NCI-H128 (cell line): ENCODE measurements around the gene SELENOO.
"Not testable (repeated sequence)": the region's sequence is repeated elsewhere in the genome, so short reads cannot be mapped to it uniquely, and the experiment has no call there.

Experiments used
- DNase-seq: peaks from one replicate; lab custom pipeline; 2025; ENCODE audit not compliant: unreplicated experiment; lab: John Stamatoyannopoulos, UW

The SELENOO gene, protein sequence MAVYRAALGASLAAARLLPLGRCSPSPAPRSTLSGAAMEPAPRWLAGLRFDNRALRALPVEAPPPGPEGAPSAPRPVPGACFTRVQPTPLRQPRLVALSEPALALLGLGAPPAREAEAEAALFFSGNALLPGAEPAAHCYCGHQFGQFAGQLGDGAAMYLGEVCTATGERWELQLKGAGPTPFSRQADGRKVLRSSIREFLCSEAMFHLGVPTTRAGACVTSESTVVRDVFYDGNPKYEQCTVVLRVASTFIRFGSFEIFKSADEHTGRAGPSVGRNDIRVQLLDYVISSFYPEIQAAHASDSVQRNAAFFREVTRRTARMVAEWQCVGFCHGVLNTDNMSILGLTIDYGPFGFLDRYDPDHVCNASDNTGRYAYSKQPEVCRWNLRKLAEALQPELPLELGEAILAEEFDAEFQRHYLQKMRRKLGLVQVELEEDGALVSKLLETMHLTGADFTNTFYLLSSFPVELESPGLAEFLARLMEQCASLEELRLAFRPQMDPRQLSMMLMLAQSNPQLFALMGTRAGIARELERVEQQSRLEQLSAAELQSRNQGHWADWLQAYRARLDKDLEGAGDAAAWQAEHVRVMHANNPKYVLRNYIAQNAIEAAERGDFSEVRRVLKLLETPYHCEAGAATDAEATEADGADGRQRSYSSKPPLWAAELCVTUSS

DNA sequence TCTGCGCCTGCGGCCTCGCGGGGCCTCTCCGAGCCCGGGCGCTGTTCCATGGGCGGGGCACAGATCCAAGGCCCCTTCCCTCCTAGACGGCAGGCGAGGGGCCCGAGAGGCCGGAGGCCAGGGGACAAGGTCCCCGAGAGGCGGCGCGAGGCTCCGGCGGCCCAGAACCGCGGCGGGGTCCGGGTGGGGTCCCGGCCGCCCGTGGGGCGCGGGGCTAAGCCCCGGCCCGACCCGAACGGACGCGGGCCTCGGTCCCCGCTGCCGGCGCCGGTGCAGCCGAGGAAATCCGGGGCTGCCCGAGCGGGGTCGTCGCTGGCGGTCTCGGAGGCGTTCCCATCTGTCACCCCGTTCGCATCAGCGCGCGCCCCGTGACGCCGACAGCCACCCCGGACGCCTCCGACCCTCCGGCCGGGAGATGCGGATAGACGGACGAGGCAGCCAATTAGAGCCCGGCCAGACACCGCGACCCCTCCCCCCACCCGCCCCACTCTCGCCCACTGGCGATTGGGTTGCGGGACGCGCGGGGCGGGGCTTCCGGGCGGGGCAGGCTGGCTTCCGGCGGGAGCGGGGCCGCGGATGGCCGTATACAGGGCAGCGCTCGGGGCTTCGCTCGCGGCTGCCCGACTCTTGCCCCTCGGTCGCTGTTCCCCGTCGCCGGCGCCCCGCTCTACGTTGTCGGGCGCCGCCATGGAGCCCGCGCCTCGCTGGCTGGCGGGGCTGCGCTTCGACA, at the start of gene SELENOO:
Gene SELENOO, plus strand, starts transcription at position 551 of the 730 bp plus-strand sequence. Its CDS starts 26 bp downstream, at position 577.
- peak; percentile 52 for DNase-seq

DNA sequence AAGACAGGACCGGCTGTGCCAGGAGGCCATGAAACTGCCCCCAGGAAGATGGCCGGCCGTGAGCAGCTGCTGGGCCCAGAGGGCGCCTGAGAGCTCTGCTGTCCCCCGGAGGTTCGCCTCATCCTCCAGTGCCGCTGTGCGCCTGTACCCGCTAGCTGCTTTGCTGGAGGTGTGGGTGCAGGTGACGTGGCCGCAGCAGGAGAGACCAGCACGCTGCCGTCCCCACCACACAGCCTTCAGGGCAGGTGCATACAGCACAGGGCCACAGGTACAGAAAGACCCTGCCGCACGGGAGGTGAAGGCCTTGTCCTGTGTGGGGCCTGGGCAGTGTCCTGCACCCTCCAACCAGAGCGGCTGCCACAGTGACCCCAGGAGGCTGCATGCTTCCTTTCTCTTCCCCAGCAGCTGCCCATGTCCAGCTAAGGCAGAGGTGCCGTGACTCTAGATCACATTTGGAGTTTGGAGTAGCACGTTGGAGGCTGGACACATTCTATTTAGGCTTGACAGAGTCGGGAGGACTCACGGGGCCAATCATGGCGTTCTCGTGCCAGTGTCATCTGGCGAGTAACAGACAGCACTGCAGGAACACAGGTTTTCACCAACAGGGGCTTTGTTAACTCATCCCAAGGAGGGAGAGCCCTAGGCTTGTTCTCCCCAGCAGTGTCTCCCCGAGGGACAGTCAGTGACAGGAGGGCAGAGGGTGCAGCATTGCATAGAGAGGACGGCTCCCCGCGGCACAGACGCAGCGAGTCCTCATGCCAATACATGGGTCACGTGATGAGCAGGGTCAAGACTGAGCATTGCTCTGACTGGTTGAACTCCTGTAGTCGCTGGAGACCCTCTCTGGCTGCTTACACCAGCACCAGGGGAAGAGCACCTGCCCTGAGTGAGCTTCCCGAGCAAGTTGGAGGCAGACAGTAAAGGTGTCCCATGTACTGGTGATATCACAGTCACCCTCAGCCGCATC, 49.0 kb upstream of the SELENOO start:
- DNase-seq, result no peak

DNA sequence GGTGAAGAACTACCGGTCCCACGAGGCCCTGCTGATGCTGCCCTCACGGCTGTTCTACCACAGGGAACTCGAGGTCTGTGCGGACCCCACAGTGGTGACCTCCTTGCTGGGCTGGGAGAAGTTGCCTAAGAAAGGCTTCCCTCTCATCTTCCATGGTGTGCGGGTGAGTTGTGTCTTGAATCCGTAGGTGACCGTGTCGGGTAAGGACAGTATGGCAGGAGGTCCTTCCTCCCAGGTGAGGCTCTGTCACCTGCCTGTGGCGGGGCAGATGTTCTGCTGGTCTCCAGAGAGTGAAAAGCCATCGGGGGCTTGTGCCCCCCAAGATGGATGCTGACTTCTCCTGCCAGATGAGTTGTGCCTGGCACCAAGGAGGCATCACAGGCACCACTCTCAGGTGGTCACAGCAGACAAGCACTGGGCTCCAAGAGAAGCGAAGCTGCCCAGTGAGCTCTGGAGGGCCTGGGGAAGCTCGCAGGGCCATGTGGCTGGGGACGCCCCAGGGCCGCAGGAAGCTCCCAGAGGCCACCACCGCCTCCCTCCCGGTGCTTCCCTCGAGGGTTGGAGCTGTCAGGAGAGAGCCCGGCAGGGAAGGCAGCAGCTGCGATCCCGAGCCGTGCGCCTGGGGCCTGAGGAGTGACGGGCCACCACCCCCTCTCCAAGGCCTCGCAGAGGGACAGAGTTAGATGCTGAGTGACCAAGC, 47.6 kb upstream of the SELENOO start:
- DNase-seq, result no peak

DNA sequence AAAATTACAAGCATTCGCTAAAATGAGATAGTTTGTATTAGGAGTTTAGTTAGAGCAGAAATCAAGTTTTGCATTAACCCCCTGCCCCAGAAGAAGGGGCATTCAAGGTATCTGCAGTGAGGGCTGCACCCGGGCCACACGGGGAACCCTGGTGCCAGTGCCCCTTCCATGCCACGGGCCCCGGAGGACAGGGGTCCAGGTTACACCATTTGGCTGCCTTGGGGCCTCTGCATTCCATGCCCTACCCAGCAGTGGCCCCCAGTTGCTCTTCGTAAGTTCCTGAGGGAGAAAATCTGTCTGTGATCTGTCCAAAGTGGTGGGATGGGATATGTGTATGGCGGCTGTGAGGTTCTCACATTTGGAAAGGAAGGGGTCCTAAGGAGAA, 47.1 kb upstream of the SELENOO start:
- DNase-seq, result no peak

DNA sequence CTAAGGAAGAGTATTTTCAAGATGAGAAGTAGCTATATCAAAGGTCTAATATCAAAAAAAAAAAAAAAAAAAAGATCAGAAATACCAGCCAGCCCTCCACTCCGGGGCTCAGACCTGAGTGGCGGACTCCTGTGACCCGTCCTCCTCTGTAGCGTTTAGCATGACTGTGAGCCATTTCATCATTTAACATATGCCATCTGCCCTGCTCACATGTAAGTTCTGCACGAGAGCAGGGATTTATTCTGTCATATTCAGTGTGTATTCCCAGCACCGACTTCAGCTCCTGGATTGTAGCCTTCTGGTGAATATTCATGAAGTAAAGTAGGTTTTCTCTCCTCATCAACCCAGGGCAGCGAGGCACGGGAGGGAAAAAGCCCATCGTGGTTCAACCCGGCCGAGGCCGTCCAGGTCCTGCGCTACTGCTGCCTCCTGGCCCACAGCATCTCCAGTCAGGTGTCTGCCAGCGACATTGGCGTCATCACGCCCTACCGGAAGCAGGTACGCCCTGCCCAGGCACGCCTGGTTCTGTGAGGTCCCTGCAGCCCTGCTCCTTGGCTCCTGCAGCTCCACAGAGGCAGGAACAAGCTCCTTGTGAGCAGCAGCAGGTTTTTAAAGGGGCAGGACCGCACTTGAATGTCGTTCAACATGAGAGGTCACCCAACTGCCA, 43.0 kb upstream of the SELENOO start:
- DNase-seq, result no peak

DNA sequence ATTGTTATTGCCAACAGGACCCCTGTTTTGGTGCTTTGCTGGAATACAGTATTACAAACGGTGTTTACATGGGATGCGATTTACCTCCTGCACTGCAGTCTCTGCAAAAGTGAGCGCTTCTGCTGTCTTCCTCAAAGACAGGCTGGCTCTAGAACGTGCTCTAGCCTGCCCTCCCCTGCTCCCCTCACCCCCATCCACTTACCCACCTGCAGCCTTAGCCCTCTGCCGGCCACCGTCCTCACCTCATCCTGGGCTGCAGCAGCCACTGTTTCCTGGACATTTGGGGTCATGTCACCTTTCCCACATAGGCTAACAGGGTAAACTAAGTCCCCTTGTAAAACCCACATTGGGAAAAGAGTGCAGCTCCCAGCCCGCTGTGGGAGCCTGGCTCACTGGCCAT, 39.9 kb upstream of the SELENOO start:
- DNase-seq, result no peak

DNA sequence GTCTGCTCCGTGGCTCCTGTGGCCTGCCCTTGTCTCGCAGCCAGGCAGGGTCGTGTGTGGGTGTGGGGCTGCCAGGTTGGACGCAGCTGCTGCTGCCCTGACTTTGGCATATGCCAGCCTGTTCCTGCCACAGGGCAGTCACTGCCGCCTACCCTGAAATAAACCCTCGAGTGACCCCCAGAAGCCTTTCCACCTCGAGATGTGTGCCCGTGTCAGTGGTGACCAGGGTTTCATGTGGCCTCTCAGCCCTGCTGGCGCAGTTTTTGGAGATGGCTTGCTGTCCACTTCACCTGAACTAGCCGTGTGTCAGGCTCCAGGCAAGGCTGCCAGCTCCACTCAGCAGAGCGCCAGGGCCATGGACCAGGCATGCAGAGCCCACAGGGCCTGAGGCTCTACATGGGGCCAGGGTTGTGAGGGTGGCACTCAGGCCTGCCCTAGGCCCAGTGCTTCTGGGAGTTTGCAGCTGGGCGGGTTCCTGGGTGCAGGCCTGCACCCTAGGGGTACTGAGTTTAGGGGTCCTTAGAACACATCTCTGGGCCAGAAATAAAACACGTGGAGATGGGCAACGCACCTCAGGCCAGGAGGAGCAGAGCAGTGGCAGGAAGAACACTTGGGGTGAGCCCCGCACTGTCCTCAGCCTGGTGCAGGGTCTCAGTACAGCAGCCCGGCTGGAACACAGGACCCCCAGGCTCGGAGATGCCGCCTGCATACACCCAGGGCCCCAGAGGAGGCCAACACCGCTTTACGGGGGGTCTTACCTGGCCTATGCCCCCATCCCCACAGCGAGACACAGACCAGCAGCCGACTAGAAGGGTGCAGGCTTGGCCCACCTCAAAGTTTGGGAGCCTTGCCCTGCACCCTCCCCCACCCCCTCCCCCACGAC, 39.1 kb upstream of the SELENOO start:
- no peak for DNase-seq

DNA sequence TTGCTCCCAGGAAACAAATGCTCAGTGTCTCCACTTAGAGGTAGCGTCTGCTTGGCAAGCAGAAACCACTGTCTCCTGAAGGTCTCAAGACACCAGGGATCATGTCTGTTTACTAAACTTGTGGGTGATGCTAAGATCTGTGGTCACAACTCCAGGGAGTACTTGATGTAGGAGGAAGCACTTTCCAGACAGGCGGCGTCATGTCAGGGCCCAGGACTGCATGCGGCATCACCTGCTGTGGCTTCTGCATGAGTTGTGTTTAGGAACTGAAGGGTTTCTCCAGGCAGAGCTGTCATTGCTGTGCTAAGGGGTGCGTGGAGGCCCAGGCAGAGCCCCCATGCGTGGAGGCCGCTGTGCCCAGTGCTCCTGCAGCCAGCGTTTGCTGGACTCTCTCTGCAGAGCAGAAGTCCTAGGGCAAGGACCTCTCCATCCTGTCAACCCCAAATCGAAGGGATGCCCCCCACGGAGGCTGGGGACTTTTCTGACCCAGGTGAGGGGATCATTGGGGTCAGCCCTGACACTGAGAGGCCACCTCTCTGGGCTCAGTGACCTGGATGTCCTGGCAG, 38.3 kb upstream of the SELENOO start:
- no peak for DNase-seq

DNA sequence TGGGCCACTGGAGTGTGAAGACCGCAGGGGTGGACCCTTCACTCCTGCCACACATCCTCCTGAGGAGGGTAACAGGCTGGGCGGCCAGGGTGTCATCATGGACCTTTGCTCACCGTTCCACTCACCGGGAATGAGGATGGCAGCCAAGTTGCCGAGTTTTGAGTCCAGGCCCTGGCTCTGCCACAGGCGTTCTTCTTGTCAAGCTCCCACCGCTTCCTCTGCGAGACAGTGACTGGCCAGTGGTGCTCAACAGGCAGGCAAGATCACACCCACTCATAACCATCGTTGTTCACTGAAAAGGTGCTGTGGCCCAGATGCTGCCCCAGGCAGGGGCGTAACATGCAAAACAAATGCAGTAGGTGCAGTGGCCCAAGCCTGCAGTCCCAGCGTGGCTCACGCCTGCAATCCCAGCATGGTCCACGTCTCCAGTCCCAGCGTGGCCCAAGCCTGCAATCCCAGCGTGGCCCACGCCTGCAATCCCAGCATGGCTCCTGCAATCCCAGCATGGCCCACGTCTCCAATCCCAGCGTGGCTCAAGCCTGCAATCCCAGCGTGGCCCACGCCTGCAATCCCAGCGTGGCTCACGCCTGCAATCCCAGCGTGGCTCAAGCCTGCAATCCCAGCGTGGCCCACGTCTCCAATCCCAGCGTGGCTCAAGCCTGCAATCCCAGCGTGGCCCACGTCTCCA, 35.2 kb upstream of the SELENOO start:
- no peak for DNase-seq

DNA sequence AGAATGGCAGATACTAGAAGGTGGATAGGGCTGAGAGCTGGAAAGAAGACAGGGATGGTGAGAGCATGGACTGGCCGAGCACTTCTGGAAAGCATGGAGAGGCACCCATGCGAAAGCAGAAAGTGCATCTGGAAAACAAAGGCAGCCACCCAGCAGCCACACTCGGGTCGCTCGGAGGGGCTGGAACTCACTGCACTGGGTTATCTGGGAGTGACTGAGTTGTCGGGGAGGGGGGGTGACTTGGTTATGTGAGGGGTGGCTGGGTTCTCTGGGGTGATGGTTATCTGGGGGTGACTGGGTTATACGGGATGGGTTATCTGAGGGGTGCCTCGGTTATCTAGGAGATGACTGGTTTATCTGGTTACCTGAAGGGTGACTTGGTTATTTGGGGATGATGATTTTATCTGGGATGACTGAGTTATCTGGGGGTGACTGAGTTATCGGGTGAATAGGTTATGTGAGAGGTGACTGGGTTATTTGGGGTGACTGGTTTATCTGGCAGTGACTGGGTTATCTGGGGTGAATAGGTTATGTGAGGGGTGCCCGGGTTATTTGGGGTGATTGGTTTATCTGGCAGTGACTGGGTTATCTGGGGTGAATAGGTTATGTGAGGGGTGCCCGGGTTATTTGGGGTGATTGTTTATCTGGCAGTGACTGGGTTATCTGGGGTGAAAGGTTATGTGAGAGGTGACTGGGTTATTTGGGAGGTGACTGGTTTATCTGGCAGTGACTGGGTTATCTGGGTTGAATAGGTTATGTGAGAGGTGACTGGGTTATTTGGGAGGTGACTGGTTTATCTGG, 32.9 kb upstream of the SELENOO start:
- no peak for DNase-seq

DNA sequence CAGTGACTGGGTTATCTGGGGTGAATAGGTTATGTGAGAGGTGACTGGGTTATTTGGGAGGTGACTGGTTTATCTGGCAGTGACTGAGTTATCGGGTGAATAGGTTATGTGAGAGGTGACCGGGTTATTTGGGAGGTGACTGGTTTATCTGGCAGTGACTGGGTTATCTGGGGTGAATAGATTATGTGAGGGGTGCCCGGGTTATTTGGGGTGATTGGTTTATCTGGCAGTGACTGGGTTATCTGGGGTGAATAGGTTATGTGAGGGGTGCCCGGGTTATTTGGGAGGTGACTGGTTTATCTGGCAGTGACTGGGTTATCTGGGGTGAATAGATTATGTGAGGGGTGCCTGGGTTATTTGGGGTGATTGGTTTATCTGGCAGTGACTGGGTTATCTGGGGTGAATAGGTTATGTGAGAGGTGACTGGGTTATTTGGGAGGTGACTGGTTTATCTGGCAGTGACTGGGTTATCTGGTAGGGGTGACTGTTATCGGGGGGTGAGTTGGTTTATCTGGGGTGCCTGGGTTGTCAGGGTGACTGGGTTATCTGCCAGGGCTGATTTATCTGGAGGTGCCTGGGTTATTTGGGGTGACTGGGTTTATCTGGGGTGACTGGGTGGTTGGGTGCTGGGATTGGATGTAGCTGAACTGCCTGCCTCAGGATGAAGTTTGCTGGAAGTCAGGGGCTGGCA, 32.2 kb upstream of the SELENOO start:
- DNase-seq, result not testable (repeated sequence)

DNA sequence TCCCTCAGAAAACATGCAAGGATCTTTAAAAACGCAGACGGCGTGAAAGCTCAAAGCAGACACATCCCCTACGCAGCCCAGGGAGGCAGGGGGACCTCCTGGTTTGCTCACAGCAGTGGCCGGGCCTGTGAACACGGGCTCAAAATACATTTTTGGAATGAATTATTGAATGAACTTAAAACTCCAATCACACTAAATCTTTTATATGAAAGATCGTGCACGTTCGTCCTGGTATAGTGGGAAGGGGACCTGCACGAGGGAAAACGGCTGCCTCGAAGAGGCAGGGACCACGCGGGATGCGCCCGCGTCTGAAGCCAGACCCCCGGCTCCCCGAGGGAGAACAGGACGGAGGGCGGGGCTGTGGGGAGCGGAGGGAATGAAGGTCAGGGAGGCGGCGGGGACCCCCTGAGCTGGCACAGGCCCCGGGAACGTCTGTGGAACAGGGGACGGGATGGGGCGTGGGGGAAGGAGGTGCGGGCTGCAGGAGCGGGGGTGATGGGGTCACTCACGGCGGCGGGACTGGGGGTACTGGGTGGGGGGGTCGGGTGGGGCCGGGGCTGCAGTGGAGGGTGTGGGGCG, 31.5 kb upstream of the SELENOO start:
- no peak for DNase-seq

DNA sequence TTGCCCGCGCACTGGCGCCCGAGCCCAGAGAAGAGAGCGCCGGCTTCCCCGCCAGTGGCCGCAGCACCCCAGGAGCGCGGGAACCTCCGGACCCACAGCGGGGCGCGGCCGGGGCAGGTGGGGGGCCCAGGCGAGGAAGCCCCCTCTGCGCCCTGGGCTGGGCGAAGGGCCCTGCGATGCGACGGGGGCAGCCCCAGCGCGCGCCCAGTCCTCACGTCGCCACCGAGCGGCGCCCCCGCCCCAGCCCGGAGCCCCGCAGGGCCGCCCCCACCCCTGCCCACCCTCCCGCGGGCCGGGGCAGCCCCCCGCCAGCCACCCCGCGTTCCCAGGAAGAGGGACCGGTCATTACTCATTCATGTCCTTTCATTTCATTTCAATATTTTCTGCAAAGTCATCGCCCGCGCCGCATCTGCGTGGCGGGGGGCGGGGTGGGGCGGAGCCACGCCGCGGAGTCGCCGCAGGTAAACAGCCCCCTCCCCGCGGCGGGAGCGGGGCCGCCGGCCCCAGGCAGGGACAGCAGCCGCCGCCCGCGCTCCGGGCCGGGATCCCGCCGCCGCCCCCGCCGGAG, 31.0 kb upstream of the SELENOO start:
- no peak for DNase-seq

DNA sequence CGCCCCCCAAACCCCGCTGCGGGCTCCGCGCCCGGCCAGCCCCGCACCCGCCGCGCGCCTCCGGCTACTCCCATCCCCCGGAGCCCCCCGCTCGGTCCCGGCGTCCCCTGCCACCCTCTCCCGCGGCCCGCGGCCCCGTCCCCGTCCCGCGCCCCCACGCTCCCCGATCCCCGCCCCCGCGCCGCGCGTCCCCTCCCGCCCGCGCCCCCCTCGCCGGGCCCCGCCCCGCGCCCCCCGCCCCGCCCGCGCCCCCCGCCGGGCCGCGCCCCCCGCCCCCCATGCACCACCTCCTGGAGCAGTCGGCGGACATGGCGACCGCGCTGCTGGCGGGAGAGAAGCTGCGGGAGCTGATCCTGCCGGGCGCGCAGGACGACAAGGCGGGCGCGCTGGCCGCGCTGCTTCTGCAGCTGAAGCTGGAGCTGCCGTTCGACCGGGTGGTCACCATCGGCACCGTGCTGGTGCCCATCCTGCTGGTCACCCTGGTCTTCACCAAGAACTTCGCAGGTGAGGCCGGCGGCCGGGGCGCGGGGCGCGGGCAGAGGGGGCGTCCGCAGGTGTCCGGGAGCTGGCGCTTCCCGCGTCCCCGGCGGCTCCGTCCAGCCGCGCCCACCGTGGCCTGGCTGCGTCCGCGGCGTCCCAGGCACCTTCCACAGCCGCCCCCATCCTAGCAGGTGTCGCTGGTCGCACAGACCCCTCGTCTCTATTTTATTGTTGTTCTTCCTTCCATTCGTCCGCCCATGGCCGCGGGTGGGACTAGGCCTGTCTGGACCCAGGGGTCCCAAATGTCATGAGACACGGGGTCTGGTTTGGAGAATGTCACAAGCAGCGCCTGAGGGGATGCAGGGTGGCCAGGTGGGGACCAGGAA, 30.1 kb upstream of the SELENOO start, which contains the start of gene PANX2:
Gene PANX2, plus strand, starts transcription at position 279 of the 866 bp plus-strand sequence. Its CDS starts 0 bp downstream, at position 279.
- no peak for DNase-seq
